ENCODE data around the gene DPP4.

DNA sequence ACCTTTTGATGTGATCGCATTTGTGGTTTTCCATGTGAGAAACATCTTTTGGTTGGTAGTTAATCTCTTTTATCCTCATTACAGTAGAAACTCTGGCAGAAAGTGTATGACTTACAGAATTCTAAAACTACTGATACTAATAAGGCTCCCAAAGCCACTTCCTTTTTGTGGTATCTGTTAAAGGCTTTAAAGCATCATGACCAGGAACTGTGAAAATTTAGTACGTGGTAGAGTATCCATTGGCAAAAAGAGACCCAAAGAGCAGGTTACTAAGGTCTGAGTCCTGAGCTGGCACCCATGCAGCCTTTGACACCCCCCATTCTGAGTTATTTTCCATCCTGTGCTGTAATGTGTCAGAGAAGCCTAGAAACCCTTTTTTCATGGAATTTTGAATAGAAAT is 94.5 kb downstream of the DPP4 start:
- TF ChIP-seq, protein P1, sequence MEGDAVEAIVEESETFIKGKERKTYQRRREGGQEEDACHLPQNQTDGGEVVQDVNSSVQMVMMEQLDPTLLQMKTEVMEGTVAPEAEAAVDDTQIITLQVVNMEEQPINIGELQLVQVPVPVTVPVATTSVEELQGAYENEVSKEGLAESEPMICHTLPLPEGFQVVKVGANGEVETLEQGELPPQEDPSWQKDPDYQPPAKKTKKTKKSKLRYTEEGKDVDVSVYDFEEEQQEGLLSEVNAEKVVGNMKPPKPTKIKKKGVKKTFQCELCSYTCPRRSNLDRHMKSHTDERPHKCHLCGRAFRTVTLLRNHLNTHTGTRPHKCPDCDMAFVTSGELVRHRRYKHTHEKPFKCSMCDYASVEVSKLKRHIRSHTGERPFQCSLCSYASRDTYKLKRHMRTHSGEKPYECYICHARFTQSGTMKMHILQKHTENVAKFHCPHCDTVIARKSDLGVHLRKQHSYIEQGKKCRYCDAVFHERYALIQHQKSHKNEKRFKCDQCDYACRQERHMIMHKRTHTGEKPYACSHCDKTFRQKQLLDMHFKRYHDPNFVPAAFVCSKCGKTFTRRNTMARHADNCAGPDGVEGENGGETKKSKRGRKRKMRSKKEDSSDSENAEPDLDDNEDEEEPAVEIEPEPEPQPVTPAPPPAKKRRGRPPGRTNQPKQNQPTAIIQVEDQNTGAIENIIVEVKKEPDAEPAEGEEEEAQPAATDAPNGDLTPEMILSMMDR (optimal IDR thresholded peaks at IDR 0.05 in 1 of 3, IDR thresholded peaks at IDR 0.05 in 1 of 3, conservative IDR thresholded peaks at IDR 0.05 in 1 of 3; ENCODE audit: extremely low read depth in 1 of 3, insufficient read depth in 2 of 3, low read length in 3 of 3), result no peak
- TF ChIP-seq EZH2 (IDR thresholded peaks at IDR 0.05; ENCODE audit: low read length), result no peak

Measured in keratinocyte (primary cell).